GM18511 (cell line): ENCODE measurements around the gene SLCO3A1.

Experiments
- ATAC-seq: cut with Tn5 transposase; IDR thresholded peaks from one replicate; pipeline ENCODE4 v1.9.1; 2021; ENCODE audit warnings: mild to moderate bottlenecking, moderate library complexity; ENCODE audit not compliant: unreplicated experiment

Gene SLCO3A1

DNA sequence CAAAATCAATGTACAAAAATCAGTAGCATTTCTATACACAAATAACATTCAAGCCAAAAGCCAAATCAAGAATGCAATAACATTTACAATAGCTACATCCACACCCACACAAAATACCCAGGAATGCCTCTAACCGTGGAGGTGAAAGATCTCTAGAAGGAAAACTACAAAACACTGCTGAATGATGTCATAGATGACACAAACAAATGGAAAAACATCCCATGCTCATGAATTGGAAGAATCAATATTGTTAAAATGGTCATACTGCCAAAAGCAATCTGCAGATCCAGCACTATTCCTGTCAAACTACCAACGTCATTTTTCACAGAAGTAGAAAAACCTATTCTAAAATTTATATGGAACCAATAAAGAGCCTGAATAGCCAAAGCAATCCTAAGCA, 143.7 kb downstream of the SLCO3A1 start:
- no peak for ATAC-seq

DNA sequence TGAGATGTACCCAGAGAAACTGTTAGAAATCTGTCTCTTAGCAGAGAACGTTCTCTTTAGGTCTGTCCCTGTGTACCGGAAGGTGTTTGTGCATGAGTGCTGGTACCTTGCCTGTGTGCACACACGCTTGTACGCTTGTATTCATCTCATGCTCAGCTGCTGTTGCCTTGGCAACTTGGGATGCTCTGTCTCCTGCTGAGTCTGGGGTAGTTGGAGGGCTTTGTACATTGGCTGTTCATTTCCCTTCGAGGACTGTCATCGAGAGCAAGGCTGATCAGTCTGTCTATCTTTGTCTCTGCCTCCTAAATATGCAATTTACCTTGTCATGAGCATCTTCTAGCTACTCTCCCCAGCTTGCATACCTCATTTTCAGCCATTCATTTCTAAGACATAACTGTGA, 147.2 kb downstream of the SLCO3A1 start:
- no peak for ATAC-seq

DNA sequence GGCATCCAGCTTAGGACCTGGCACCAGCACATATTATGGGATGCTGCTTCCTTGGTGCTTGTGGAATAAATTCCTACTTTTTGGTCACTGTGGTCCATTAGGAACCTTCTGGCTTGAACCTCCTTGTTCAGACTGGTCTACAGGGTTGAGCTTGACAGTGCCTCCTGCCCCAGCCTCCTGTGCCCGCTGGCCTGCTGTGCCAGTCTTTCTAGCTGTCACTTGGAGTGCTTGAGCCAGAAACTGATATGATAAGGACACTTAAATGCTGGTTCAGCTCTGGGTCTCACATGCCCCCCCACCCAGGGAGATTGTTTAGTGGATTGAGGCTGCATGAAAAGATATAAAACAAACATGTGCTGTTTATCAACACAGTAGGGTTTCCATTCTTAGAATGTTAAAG, 147.8 kb downstream of the SLCO3A1 start:
- ATAC-seq = no peak

DNA sequence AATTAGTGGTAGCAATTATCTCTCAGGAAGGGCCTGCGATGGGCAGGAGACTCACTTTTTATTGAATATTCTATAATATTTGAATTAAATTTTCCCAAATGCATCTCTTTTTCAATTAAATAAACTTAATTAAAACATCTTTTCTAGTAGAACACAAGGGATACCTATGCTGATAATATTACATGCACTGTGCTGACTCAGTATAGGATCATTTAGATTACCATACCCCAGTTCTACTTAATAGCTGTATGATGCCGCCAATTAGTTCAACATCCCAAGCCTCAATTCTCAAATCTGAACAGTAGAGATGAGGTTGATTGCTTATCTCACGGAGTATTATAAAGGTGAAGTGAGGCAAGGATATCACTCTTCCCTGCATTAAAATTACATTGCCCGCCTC, 149.2 kb downstream of the SLCO3A1 start:
- no peak for ATAC-seq

DNA sequence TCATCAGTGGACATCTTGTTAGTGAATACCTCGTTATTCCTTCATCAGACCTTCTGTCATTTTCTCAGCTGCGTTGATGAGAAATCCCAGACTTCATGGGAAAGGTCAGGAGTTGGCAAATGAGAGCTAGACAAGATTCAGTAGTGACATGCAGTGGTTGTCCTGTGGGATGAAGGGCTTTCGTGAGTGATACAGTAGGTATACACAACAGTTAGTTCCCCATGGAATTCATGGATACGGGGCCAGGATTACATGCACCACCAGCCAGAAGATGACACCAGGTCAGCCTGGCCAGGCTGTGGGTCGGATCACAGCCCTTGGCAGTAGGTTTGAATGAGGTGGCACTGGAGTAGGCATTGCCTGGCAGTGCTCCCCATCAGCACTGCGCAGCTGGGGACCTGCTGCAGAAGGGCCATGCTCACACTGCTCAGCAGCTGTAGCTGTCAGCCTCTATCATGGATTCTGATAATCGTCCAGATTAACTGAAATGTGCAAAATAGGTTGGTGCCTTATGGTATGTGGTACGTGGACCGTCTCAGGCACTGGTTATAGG, 150.1 kb downstream of the SLCO3A1 start:
- no peak for ATAC-seq

DNA sequence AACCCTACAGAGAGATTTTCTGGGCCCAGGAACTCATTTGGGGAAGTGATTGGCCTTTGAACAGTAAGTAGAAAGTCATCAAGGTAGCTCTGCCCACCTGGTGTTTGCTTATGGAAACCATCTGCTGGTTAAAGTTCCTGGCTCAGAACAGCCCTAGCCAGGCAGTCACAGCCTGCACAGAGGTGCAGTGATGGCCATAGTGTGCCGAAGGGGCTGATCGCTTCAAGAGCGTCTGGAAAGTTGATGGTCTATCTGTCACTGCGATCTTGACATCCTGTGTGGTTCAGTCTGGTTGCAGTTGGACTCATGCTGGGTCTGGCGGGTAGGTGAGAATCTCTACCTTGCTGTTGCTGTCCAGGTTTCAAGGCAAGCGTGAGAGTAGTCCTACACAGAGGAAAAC, 151.6 kb downstream of the SLCO3A1 start:
- no peak for ATAC-seq

DNA sequence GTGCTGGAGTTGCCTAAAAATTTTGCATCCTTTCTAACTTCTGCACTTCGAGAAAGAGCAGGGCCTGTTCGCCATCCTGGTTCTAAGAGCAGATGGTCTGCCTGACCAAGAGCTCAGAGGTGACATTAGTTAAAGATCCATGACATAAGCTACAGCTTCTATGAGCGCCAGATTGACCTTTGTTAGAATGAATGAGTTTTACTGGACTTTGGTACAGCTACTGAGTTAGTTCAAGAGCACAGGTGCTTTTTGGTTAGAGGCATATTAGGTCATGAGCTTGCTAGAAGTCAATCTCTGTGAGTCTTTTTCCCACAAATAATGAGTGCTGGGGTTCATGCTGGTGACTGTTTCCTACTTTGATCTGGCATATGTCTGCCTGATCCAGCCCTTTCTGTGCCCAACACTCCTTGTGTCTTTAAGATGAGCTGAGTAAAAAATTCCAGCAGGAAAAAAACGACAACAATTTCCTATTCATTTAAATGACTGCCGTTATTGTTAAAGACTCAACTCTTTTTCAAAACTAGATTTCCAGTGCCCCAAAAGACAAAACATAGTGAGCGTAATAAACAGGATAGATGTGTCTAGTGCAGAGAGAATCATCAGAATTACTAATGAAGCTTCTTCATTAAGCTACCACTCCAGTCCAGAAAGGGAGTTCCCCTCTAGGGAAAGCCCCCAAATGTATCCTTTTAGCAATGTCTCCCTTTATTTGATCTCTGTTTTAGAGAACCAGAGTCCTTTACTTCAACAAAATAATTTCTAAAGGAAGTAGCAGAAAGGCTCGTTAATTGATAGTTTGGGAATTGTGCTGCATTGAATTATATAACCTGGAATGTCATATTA, 152.9 kb downstream of the SLCO3A1 start:
- ATAC-seq = no peak

DNA sequence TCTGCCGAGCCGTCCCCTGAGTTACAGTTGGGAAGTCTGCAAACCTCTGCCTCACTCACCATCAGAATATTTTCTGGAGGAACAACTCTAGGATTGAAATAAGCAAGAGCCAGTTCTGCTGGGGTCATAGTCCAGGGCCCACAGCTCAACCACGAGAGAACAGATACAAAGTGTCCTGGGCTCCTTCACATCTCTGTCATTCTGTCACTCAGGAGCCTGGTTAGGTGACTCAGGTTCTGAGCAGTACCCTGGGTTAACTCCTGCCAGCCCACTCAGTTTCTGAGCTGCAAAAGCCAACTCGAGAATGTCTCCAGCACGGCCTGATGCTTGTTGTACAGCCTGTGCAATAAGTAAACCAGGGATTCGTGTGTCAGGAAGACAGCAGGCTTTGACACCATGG, 155.7 kb downstream of the SLCO3A1 start:
- no peak for ATAC-seq

DNA sequence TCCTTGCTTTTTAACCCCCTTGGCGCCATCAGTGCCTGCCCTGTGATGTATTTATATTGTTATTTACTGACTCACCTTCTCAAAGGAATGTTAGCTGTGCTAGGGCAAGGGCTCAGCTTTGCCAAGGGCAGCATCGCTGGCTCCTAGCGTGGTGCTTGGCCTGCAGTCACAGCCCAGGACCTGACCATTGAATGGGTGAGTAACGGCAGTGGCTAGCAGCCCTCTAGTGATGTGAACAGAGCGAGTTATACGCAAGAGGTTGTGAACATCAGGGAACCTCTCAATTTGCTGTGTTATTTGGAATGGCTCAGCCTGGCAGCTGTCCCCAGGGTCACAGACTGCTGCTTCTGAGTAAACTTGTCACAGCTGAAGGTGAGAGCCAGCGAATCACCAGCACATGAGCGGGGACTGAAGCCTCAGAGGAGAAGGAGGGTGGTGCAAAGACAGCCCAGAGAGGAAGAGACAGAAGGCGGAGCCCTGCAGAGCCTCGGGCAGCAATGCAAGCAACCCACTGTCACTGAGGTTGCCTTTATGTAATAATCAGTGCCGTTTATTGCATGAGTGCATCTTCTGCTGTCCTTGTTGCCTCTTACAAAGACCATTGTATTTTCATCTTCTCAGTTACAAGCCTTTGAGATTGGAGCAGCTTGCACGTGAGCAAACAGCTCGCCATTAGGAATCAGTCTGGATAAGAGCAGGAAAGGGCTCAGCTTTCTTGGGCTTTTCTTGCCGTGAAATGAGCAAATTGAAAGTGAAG, 158.3 kb downstream of the SLCO3A1 start:
- peak; percentile 60 for ATAC-seq

DNA sequence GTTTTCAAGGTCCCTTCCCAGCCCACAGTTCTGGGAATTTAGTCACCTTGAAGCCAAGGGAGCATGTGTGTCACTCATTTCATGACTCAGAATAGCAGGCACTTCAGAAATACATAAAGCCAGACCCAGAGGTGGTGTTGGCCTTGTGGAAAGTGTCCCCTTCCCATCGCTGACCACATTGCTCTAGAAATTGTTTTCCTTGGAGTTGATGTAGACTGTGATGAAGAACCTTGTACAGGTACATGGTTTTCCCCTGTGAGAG, 158.8 kb downstream of the SLCO3A1 start:
- ATAC-seq = no peak

DNA sequence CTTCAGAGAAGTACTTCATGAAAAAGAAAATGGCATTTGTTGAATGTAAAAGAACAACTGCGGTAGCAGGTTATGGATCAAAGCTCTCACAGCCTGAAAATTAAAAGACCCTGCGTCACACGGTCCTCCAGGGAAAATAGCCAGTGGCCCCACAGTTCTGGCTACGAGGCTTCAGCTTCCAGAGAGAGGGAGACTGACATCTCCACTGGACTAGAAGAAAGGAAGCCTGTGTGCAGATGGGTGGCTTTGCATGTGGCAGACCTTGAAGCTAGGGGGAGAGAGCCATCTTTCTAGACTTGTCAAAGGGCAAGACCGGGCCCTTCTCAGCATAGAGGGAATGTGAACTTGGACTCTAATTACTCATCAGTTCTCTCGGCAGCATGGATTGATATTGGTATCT, 159.4 kb downstream of the SLCO3A1 start:
- no peak for ATAC-seq

DNA sequence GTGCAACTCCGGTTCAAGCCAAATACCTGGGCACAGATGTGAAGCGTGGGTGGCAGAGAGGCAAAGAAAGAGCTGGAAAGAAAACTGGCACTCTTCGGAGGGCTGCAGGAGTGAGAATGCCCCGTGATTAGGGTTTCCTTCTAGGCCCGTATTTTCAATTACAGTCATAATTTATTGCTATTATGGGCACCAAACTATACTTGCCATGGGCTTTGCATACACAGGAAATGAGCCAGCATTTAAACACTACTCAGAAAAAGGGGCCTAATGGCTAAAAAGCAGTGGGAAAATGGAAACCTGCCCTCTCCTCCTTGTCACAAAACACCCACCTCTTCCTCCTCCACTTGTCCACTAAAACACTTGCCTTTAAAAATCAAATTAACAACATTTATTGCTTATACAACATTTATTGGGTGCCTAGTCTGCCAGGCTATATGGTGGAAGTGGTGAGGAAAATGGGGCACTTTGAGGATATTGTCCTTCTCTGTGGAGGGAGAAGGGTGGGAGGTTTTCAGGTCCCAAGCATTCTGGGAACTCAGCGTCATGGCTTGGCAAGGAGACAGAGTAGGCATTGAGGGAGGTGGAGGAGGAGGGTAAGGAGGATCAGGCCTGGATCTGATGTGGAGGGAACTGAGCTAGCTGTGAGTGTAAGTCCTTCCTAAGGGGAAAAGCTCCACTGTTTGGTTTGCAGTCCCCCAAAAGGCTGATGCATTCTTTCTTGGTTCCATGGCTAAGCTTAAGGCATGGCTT, 160.9 kb downstream of the SLCO3A1 start:
- ATAC-seq = no peak

DNA sequence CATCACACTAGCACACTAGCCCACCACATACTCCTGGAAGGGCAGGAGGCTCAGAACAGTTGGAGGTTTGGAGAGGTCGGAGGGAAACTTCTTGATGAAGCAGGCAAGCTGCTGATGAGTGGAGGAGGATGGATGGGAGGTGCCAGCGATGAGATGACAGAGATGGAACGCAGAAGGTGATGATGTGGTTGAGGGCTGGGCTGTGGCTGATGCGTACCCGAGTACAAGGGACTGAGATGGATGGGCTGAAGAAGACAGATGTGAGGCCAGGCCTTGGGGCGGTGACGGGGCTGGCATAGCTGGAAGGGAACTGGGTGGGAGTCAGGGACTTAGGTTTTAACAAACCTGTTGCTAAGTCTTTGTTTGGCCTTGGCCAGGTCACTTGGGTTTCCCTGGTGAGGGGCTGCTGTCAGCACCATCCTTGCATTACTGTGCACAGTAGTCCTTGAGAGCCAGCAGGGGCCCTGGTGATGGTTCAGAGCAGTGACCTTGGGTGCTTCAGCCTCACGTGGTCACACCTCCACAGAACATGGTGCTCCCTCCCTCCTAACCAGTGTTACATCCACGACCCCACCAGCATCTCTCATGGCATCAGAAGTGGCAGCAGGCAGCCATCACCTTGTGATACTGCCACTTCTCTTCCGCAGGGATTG, 164.5 kb downstream of the SLCO3A1 start:
- ATAC-seq = no peak

DNA sequence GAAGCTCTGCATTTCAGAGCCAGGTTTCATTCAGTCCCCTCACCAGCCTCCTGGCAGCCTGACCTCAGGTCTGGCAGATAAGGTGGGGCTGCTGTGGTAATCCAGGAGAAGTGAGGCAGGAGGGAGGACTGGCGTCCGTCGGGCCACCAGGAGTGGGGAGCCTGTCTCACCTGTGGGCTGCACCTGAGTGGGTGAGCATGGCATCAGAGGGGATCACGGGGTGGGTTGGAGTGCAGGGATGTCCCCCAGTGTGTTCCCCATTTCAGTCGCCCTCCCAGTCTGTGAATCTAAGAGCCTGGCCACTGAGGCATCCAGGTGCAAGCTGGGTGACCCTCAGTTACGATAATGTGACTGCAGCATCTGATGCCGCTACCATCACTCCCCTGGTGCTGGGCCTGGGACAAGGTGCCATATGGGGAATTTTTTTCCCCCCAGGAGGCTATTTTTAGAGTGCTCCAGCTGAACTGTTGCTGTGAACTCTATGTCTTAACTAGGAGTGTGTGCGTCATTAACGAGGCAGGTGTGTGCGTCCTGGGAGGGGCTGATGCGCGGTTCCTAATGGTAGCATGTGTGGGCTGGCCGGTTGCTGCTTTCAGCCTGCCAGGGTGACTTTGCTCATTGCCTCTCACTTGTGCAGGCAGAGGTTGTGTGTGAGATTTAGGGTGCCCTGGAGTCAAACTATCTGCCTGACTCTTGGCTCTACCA, 165.2 kb downstream of the SLCO3A1 start:
- ATAC-seq = no peak

DNA sequence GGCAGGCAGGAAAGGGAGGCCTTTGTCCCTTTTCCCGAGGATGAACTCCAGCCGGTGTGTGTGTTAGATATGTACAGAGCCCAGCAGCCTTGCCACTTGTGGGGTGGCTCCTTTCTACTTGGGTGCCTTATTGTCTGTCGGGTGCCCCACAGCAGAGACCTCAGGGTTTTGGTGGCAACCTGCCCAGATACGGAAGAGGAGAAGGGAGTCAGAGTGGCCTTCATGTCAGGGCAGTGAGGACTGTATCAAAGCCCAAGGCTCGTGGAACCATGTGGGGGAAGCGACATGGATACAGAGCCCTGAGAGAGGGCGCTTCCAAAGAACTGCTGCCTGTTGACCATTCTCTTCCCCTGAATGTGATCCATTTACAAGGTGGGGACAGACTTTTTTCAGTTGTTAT, 166.2 kb downstream of the SLCO3A1 start:
- ATAC-seq = no peak

DNA sequence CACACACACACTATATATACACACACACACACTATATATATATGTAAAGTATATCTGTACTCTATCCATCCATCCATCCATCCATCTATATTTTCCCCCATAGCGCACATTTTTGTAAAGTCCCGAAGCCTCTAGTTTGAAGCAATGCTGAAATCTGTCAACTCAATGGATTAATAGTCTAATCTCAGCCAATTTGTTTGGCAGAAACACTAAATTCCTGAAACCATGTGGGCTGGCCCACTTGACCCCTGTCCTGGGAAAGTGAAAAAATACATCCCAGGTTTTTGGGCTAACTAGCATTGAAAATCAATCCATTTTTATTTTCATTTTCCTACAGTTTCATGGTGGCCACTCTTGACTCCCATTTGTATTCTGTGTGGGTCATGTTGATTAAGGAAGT, 166.7 kb downstream of the SLCO3A1 start:
- no peak for ATAC-seq

DNA sequence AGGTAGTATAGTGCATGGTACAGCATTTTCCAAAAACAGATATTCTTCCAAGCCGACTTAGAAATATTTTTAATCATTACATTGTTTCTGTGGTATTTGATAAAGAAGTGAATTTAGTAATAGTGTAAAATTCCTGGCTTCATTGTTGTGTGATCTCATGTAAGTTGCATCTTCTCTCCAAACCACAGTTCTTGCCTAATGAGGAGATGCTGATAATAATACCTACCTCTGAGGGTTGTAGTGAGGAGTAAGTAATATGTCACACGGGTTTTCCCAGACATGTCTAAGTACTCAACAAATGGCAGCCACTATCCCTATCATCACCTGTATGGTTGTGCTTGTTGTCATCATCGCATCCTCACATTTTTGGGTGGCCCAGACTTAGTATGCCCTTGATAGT, 167.3 kb downstream of the SLCO3A1 start:
- no peak for ATAC-seq

DNA sequence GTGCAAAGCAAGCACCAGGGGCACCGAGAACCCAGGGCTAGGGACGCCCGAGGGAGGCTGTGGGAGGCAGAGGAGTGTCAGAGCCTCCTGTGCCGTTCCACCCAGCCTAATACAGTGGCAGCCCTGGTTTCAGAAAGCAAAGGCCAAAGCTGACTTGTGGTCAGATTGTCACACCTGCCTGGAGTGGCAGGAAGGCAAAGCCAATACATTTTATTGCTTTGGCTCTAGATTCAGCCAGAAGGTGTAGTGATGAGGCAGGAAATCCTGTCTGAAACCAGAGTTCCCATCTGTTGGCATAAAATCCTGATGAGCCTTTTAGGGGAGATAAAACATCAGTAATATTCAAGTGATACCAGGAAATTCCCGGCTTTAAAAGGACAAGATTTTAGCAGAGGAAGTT, 168.3 kb downstream of the SLCO3A1 start:
- no peak for ATAC-seq

DNA sequence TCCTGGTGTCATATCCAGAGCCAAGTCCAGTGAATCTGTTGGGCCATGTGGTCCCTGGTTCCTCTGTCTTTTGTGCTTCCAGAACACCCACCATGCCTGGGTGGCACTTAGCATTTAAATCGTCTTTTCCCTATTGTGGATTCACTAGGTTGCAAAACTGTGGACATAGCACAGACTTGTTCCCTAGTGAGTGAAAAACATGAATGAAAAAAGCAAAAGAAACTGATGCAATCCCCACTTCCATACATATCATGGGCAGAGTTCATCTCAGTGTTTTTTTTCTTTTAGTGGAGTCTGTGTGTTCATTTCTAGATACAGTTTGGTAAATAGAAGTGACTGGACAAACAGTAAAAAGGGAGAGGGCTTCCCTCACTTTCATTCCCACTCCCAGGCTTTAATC, 170.5 kb downstream of the SLCO3A1 start:
- no peak for ATAC-seq

DNA sequence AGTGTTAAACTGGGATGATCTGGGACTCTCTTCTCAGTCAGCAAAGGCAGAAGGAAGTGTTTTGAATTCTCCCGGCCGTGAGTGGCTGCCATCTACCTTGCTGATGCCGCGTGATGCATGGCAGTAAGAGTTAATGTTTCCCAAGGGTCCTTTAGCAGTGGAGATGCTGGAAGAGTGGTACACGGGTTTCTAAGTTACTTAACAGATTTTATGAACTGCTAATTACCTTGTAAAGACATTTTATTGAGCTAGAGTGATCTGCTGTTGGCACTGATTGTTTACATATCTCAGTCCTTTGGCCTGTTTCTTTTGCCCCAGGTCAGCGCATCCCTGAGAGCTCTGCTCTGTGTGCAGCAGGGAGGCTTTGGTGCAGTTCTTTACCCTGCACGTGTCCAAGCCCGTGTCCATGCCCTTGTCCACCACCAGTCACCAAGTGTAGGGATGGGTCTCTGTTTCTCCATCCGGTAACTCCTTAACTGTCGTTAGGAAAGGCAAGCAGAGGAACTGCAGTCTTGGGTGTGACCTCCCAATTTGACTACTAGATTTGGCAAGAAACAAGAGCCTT, 172.3 kb downstream of the SLCO3A1 start:
- ATAC-seq = no peak
